ENCODE results near the gene TMEM184A. TPM values are rescaled to one million over a fixed set of nuclear protein-coding genes. Genes with fewer than 3 reads are reported as not detected.

TMEM184A gene
- total RNA-seq, 1 donor from 2014 or later = 8.6 TPM

DNA sequence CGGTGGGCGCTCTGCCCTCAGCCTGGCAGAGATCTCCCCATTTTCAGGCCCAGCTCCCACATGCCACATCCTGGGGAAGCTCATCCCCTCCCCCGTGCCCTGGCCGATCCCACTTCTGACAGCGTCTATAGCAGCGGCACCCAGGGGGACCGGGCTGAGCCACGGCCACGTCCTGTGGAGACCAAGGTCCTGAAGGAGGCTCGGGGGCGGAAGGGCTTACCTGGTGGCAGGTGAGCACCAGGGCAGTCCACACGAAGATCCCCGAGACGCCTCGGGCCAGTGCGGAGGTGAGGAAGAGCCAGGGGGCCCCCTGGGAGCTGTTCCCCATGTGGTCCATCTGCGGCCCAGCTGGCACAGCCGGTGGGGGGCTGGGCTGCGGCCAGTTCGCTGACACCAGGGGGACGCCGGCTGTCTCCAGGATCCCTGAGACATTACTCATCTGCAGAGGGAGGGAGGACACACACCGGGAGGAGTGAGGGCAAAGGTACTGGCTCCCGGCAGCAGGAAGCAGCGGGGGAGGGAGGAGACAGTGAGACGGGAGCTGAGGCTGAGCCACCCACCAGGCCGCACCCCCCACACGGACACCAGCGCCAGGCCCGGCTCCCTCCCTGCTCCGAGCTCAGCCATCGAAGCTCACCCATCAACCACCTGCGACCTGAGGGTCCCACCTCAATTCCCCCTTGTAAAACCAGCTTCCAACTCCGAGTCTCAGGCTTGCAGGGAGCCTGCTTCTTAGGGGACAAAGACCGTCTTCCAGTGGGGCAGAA lies 776 bp downstream of the TMEM184A start:
- TF ChIP-seq, protein P1, sequence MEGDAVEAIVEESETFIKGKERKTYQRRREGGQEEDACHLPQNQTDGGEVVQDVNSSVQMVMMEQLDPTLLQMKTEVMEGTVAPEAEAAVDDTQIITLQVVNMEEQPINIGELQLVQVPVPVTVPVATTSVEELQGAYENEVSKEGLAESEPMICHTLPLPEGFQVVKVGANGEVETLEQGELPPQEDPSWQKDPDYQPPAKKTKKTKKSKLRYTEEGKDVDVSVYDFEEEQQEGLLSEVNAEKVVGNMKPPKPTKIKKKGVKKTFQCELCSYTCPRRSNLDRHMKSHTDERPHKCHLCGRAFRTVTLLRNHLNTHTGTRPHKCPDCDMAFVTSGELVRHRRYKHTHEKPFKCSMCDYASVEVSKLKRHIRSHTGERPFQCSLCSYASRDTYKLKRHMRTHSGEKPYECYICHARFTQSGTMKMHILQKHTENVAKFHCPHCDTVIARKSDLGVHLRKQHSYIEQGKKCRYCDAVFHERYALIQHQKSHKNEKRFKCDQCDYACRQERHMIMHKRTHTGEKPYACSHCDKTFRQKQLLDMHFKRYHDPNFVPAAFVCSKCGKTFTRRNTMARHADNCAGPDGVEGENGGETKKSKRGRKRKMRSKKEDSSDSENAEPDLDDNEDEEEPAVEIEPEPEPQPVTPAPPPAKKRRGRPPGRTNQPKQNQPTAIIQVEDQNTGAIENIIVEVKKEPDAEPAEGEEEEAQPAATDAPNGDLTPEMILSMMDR (IDR thresholded peaks at IDR 0.05; ENCODE audit: unreplicated experiment) = no peak
- Mint-ChIP-seq H3K4me3 (ENCODE audit: low read depth) (peak overlapping the region; percentile 5), H3K27ac (peak overlapping the region; percentile 59), H3K4me1 (ENCODE audit: low read depth) (peaks cover 7% of the 10 kb centered on the region), H3K9me3 (ENCODE audit: low read depth) (no peaks in the 10 kb centered on the region), H3K27me3 (no peaks in the 10 kb centered on the region), H3K36me3 (ENCODE audit: insufficient read depth) (no peaks in the 10 kb centered on the region)
- DNase-seq (ENCODE audit: low spot score, unreplicated experiment) = no peak

DNA sequence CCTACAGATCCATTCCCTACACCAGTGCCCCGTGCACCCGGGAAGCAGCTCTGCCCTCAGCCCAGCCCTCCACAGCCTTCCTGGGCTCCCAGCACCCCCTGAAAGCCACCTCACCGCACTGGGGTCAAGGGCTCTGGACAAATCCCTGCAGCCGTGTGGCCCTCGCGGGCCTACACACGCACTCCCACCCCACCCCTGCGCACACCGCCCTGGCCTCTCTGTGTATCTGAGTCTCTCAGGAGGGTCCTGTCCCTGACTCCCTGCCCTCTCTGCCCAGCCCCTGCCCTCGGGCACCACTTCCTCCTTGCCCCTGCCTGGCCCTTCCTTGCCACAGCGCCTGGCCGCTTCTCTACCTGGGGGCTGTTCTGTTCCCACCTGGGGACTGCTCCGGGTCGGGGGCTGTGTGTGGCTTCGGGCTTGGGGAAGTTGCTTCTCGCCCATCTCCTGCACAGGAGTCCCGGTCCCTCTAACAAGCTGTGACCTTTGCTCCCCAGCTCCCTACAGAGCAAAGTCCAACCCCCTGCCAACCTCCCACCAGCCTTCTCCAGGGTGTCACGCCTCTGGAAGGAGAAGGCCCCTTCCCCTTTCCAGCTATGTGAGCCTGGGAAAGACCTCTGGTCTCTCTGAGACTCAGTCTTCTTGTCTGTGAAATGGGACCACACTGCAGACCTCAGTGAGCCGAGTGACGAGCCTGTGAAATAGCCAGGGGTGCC lies 1.5 kb downstream of the TMEM184A start:
- H3K4me3 Mint-ChIP-seq (ENCODE audit: low read depth) = peak overlapping the region; percentile 5
- H3K36me3 Mint-ChIP-seq (ENCODE audit: insufficient read depth) = no peaks in the 10 kb centered on the region
- TF ChIP-seq, protein P1 (IDR thresholded peaks at IDR 0.05; ENCODE audit: unreplicated experiment) = no peak
- H3K27ac Mint-ChIP-seq = peak overlapping the region; percentile 59
- no peak for DNase-seq (ENCODE audit: low spot score, unreplicated experiment)
- no peaks in the 10 kb centered on the region for H3K9me3 Mint-ChIP-seq (ENCODE audit: low read depth)
- no peaks in the 10 kb centered on the region for H3K27me3 Mint-ChIP-seq
- peaks cover 7% of the 10 kb centered on the region for H3K4me1 Mint-ChIP-seq (ENCODE audit: low read depth)

DNA sequence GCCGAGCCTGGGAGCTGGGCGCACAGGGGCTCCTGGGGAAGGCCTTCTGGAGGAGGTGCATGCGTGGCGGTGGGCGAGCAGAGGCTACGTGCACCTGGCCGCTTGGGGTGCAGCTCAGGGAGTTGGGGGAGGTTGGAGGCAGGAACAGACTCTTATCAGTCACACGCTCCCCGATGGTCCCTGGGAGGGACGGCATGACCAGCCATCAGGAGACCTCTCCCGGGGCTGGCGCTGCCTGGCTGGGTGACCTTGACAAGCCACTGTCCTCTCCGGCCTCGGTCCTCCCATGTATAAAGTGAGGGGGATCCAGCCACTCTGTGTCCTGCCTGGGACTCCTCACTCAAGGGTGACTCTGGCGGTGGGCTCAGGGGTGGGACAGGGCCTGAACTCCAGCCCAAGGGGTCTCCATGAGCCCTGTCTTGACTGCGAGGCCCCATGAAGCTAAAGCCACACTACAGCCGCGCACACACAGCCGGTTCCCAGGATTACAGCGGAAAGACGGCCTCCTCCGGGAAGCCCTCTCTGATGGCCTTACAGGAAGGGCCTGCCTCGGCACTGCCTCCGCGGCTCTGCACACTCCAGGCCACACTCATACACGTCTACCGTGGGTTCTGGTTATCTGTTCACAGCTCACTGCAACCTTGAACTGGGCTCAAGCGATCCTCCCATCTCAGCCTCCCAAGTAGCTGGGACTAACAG lies 2.3 kb downstream of the TMEM184A start:
- Mint-ChIP-seq H3K27me3 (no peaks in the 10 kb centered on the region), H3K9me3 (ENCODE audit: low read depth) (no peaks in the 10 kb centered on the region), H3K27ac (peak overlapping the region; percentile 37), H3K4me3 (ENCODE audit: low read depth) (no peak overlapping the region), H3K36me3 (ENCODE audit: insufficient read depth) (no peaks in the 10 kb centered on the region), H3K4me1 (ENCODE audit: low read depth) (peaks cover 7% of the 10 kb centered on the region)
- TF ChIP-seq, protein P1 (IDR thresholded peaks at IDR 0.05; ENCODE audit: unreplicated experiment) = no peak
- no peak for DNase-seq (ENCODE audit: low spot score, unreplicated experiment)

DNA sequence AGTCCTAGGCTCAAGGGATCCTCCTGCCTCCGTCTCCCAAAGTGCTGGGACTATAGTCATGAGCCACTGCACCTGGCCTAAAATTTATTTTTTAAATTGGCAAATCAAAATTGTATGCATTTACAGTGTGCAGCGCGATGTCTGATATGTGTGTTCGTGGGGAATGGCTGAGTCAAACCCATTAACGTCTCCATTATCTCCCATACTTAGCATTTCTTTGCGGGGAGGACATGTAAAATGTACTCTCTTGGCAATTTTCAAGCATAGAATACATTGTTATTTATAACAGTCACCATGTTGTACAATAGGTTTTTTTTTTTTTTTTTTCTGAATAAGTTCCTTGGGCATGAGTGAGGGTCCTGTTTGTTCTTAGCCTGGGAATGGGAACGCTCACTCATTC lies 3.8 kb downstream of the TMEM184A start:
- Mint-ChIP-seq H3K4me1 (ENCODE audit: low read depth) (peaks cover 7% of the 10 kb centered on the region), H3K36me3 (ENCODE audit: insufficient read depth) (no peaks in the 10 kb centered on the region), H3K4me3 (ENCODE audit: low read depth) (no peak overlapping the region), H3K27ac (no peak overlapping the region), H3K9me3 (ENCODE audit: low read depth) (no peaks in the 10 kb centered on the region), H3K27me3 (no peaks in the 10 kb centered on the region)
- DNase-seq (ENCODE audit: low spot score, unreplicated experiment) = no peak
- TF ChIP-seq, protein P1 (IDR thresholded peaks at IDR 0.05; ENCODE audit: unreplicated experiment) = no peak

DNA sequence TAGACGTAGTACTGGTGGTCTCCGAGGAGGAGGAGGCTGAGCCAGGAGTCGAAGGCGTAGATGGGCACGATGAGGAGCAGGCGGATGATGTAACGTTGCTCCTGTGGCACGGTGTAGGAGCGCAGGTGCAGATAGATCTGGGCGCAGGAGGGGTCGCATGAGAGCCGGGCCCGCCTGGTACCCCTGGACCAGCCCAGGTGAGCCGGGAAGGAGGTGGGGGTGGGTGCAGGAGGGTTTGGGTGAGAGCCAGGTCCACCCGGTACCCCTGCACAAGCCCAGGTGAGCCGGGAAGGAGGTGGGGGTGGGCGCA lies 5.2 kb downstream of the TMEM184A start:
- H3K9me3 Mint-ChIP-seq (ENCODE audit: low read depth) = no peaks in the 10 kb centered on the region
- H3K4me3 Mint-ChIP-seq (ENCODE audit: low read depth) = no peak overlapping the region
- H3K36me3 Mint-ChIP-seq (ENCODE audit: insufficient read depth) = no peaks in the 10 kb centered on the region
- DNase-seq (ENCODE audit: low spot score, unreplicated experiment) = no peak
- no peaks in the 10 kb centered on the region for H3K27me3 Mint-ChIP-seq
- H3K4me1 Mint-ChIP-seq (ENCODE audit: low read depth) = peaks cover 2% of the 10 kb centered on the region
- no peak overlapping the region for H3K27ac Mint-ChIP-seq
- TF ChIP-seq, protein P1 (IDR thresholded peaks at IDR 0.05; ENCODE audit: unreplicated experiment) = no peak
